H1 (cell line): Measurements from ENCODE around the gene LILRB3. TPM values are rescaled to one million over a fixed set of nuclear protein-coding genes. Genes with fewer than 3 reads are reported as not detected.
"Not testable (repeated sequence)": the region's sequence is repeated elsewhere in the genome, so short reads cannot be mapped to it uniquely, and the experiment has no call there.

Experiments
- CTCF ChIA-PET: fragments of 300-600 bp; sonication (Branson Sonifier 250); formaldehyde crosslinking; loops from one replicate; lab custom pipeline; 2021; ENCODE audit not compliant: partially characterized antibody; lab: Charles Lee
- POLR2A ChIA-PET: fragments of 300-600 bp; sonication (Branson Sonifier 250); formaldehyde crosslinking; loops from one replicate; lab custom pipeline; 2021; ENCODE audit warnings: inconsistent platforms; ENCODE audit not compliant: partially characterized antibody; lab: Charles Lee
- DNase-seq, 2 experiments: peaks; one replicate each; pipeline versions ENCODE4 v3.0.0 to v3.0.0-alpha.2; 2010 to 2022; ENCODE audit warnings: low spot score in 2 of 2, low read depth in 1 of 2, mixed read lengths in 1 of 2
- FAIRE-seq: peaks from 2 replicates; lab custom pipeline; 2011; peaks lifted over from hg19 to GRCh38; lab: Jason Lieb, UNC
- H2AFZ ChIP-seq: 2 replicates; pipeline ENCODE4 v1.8.1; 2012; ENCODE audit warnings: low read length, inconsistent platforms
- H2AK5ac ChIP-seq: 2 replicates; pipeline ENCODE4 v1.6.1; 2013; ENCODE audit warnings: low read depth, low read length
- H2BK120ac ChIP-seq: replicated peaks from 2 replicates; pipeline ENCODE3; 2013; ENCODE audit warnings: low read depth, low read length, inconsistent platforms
- H2BK12ac ChIP-seq: 2 replicates; pipeline ENCODE4 v1.6.1; 2013; ENCODE audit warnings: low read depth, low read length
- H2BK15ac ChIP-seq: 2 replicates; pipeline ENCODE4 v1.6.1; 2013; ENCODE audit warnings: low read length
- H2BK20ac ChIP-seq: 2 replicates; pipeline ENCODE4 v1.6.1; 2013; ENCODE audit warnings: low read length
- H2BK5ac ChIP-seq: 2 replicates; pipeline ENCODE4 v1.6.1; 2013; ENCODE audit warnings: low read depth, low read length
- H3K14ac ChIP-seq: 2 replicates; pipeline ENCODE4 v1.6.1; 2013; ENCODE audit warnings: inconsistent platforms; ENCODE audit not compliant: insufficient read length
- H3K18ac ChIP-seq: 2 replicates; pipeline ENCODE4 v1.6.1; 2013; ENCODE audit warnings: low read length; ENCODE audit errors: extremely low read depth
- H3K23ac ChIP-seq: 2 replicates; pipeline ENCODE4 v1.6.1; 2013; ENCODE audit warnings: inconsistent platforms; ENCODE audit not compliant: insufficient read length
- H3K23me2 ChIP-seq: 2 replicates; pipeline ENCODE4 v1.6.1; 2013; ENCODE audit warnings: low read depth, low read length
- H3K27ac ChIP-seq: 2 replicates; pipeline ENCODE4 v1.6.1; 2011; ENCODE audit warnings: low read depth, low read length, inconsistent platforms
- H3K27me3 ChIP-seq, 4 experiments: replicated peaks in 1 of 4; 1 replicate in 1 of 4; 2 replicates in 3 of 4; pipeline versions ENCODE4 v1.6.1 to v1.8.1; 2011 to 2013; ENCODE audit warnings: low read length in 3 of 4, mild to moderate bottlenecking in 3 of 4, inconsistent platforms in 2 of 4, mixed read lengths in 2 of 4, moderate library complexity in 1 of 4; ENCODE audit not compliant: control insufficient read depth in 3 of 4, insufficient read depth in 3 of 4; ENCODE audit errors: extremely low read depth in 1 of 4
- H3K36me3 ChIP-seq, 4 experiments: 2 replicates each; pipeline versions ENCODE4 v1.6.1 to v1.8.1; 2011 to 2013; ENCODE audit warnings: mild to moderate bottlenecking in 4 of 4, low read length in 3 of 4, moderate library complexity in 2 of 4, control low read depth in 1 of 4, inconsistent platforms in 1 of 4; ENCODE audit not compliant: insufficient read depth in 4 of 4, control insufficient read depth in 2 of 4
- H3K4ac ChIP-seq: replicated peaks from 2 replicates; pipeline ENCODE3; 2013; ENCODE audit warnings: low read length, low read depth, mixed read lengths, inconsistent platforms; ENCODE audit not compliant: insufficient read length
- H3K4me1 ChIP-seq, 4 experiments: replicated peaks in 1 of 4; 1 replicate in 1 of 4; 2 replicates in 3 of 4; pipeline versions ENCODE4 v1.6.1 to v1.8.1; 2011 to 2013; ENCODE audit warnings: low read length in 3 of 4, inconsistent platforms in 2 of 4, mixed read lengths in 1 of 4; ENCODE audit not compliant: insufficient read depth in 4 of 4, control insufficient read depth in 3 of 4
- H3K4me2 ChIP-seq, 2 experiments: 2 replicates each; pipeline versions ENCODE4 v1.6.1 to v1.8.1; 2011 to 2013; ENCODE audit warnings: low read depth in 2 of 2, low read length in 2 of 2, control low read depth in 1 of 2, inconsistent platforms in 1 of 2, mild to moderate bottlenecking in 1 of 2; ENCODE audit not compliant: insufficient read depth in 1 of 2
- H3K4me3 ChIP-seq, 4 experiments: fragments of 200-600, 300-600 bp in 1 of 4; sonication (generic), shearing (Covaris generic), sonication (Bioruptor Twin) in 1 of 4; 2 replicates each; pipeline versions ENCODE4 v1.5.1 to v1.8.1; 2011 to 2016; ENCODE audit warnings: low read length in 4 of 4, low read depth in 3 of 4, control low read depth in 2 of 4, inconsistent platforms in 2 of 4, mild to moderate bottlenecking in 2 of 4, mixed read lengths in 1 of 4, moderate library complexity in 1 of 4; ENCODE audit not compliant: insufficient read depth in 2 of 4; ENCODE audit errors: extremely low read depth in 1 of 4
- H3K56ac ChIP-seq: replicated peaks from 2 replicates; pipeline ENCODE3; 2013; ENCODE audit warnings: low read depth, mild to moderate bottlenecking, mixed read lengths, low read length, inconsistent platforms; ENCODE audit not compliant: insufficient read length
- H3K79me1 ChIP-seq: 2 replicates; pipeline ENCODE4 v1.6.1; 2013; ENCODE audit warnings: low read depth, low read length, control low read depth
- H3K79me2 ChIP-seq, 2 experiments: 2 replicates each; pipeline versions ENCODE4 v1.6.1 to v1.8.1; 2012 to 2013; ENCODE audit warnings: low read length in 2 of 2, mild to moderate bottlenecking in 2 of 2, inconsistent platforms in 1 of 2; ENCODE audit not compliant: insufficient read depth in 2 of 2, control insufficient read depth in 1 of 2
- H3K9ac ChIP-seq, 4 experiments: replicated peaks in 1 of 4; 1 replicate in 1 of 4; 2 replicates in 3 of 4; pipeline versions ENCODE4 v1.6.1 to v1.8.1; 2011 to 2013; ENCODE audit warnings: low read depth in 3 of 4, low read length in 3 of 4, control low read depth in 2 of 4, mild to moderate bottlenecking in 2 of 4, moderate library complexity in 2 of 4, inconsistent platforms in 1 of 4; ENCODE audit errors: extremely low read depth in 1 of 4
- H3K9me3 ChIP-seq, 2 experiments: 2 replicates each; pipeline versions ENCODE4 v1.6.1 to v1.8.1; 2012 to 2013; ENCODE audit warnings: mild to moderate bottlenecking in 2 of 2, moderate library complexity in 2 of 2, control low read depth in 1 of 2, inconsistent platforms in 1 of 2, low read depth in 1 of 2, low read length in 1 of 2, mixed read lengths in 1 of 2; ENCODE audit not compliant: insufficient read depth in 2 of 2
- H4K20me1 ChIP-seq, 2 experiments: replicated peaks in 1 of 2; 2 replicates each; pipeline versions ENCODE3 to v1.8.1; 2011 to 2013; ENCODE audit warnings: inconsistent platforms in 2 of 2, low read length in 2 of 2, mild to moderate bottlenecking in 1 of 2; ENCODE audit not compliant: insufficient read depth in 2 of 2, control insufficient read depth in 1 of 2
- H4K5ac ChIP-seq: 2 replicates; pipeline ENCODE4 v1.6.1; 2013; ENCODE audit warnings: low read length, low read depth, mixed read lengths, inconsistent platforms; ENCODE audit not compliant: insufficient read length
- H4K8ac ChIP-seq: 2 replicates; pipeline ENCODE4 v1.8.0; 2013; ENCODE audit warnings: mild to moderate bottlenecking, moderate library complexity, low read length, inconsistent platforms; ENCODE audit not compliant: insufficient read depth; ENCODE audit errors: extremely low read depth
- H4K91ac ChIP-seq: replicated peaks from 2 replicates; pipeline ENCODE3; 2013; ENCODE audit warnings: low read length, mixed read lengths, inconsistent platforms; ENCODE audit not compliant: insufficient read length
- WGBS, 2 experiments: shearing (Covaris generic) in 1 of 2; methylation state at CpG; one replicate each; pipeline versions ENCODE4 v1.1.6 to v1.1.7; 2013 to 2015; ENCODE audit warnings: low lambda C conversion rate in 2 of 2, mixed read lengths in 2 of 2, inconsistent platforms in 1 of 2, low coverage in 1 of 2, missing lambda C conversion rate in 1 of 2; ENCODE audit not compliant: insufficient replicate concordance in 2 of 2, insufficient coverage in 1 of 2, insufficient read length in 1 of 2; ENCODE audit errors: extremely low coverage in 1 of 2, missing lambda C conversion rate in 1 of 2; 5-methylcytosine and 5-hydroxymethylcytosine counted together
- polyA plus RNA-seq, 7 experiments: library from polyadenylated mRNA; depleted of rRNA in 3 of 7; stranded (reverse) in 5 of 7; unstranded in 2 of 7; fragments of >200 nt in 5 of 7; fragments of 200-250 nt in 2 of 7; gene quantifications; 1 replicate in 5 of 7; 2 replicates in 1 of 7; 4 replicates in 1 of 7; pipeline versions ENCODE4 v1.2.1 to v1.2.3, GENCODE V29; 2011 to 2013; ENCODE audit warnings: missing spikeins in 2 of 7, mixed read lengths in 2 of 7
- total RNA-seq: library from RNA; stranded (reverse); fragmentation: NEBNext Ultra II Directional; extraction: Animal tissue kit (Norgen Biotek cat#: 25700); gene quantifications from 2 replicates; pipeline ENCODE4 v1.2.1, GENCODE V29; 2021

LILRB3 gene
- total and polyA plus RNA-seq, 2 of the 8 experiments (the other 6 are each of a cell fraction or from before 2014, with no cell fraction given), result not detected

GRCh38 chr19:54224619-54225018 is 1.8 kb upstream of the LILRB3 start:
- H2BK120ac ChIP-seq, H3K27ac ChIP-seq, H3K18ac ChIP-seq, H3K23me2 ChIP-seq, H3K36me3 ChIP-seq, H2AK5ac ChIP-seq, FAIRE-seq, H3K4me1 ChIP-seq, H3K56ac ChIP-seq, H3K79me2 ChIP-seq, H3K4me2 ChIP-seq, H3K79me1 ChIP-seq, H3K27me3 ChIP-seq, H4K20me1 ChIP-seq, H4K5ac ChIP-seq, H4K91ac ChIP-seq, H3K4ac ChIP-seq, H4K8ac ChIP-seq, H2AFZ ChIP-seq, H3K14ac ChIP-seq, H3K9ac ChIP-seq, H2BK5ac ChIP-seq, CTCF ChIA-PET, H2BK12ac ChIP-seq, H3K9me3 ChIP-seq, DNase-seq, H3K4me3 ChIP-seq, H2BK20ac ChIP-seq, H2BK15ac ChIP-seq, H3K23ac ChIP-seq: not testable (repeated sequence)
- POLR2A ChIA-PET, result interaction anchor here (5.4 to 6.4 kb wide), 2 partner anchors 16 to 23 kb away, joined by 40 to 73 read pairs; partner anchors contain the start of gene RPS9
- 93% methylated on average over 8 of the region's 10 CpGs; no CpG with 5 or more reads in 1 of the 2 experiments for WGBS, 2 experiments

- not testable (repeated sequence) for H3K18ac ChIP-seq, DNase-seq, H2BK5ac ChIP-seq, H3K23ac ChIP-seq, H4K91ac ChIP-seq, H3K4me2 ChIP-seq, H3K36me3 ChIP-seq, H3K4ac ChIP-seq, H4K20me1 ChIP-seq, H3K27ac ChIP-seq, H2AFZ ChIP-seq, H3K4me1 ChIP-seq, H4K5ac ChIP-seq, H2AK5ac ChIP-seq, H2BK15ac ChIP-seq, H3K9ac ChIP-seq, H3K4me3 ChIP-seq, H2BK12ac ChIP-seq, H3K9me3 ChIP-seq, FAIRE-seq, H2BK20ac ChIP-seq, H2BK120ac ChIP-seq, H4K8ac ChIP-seq, H3K23me2 ChIP-seq, H3K56ac ChIP-seq, H3K79me1 ChIP-seq, H3K14ac ChIP-seq, H3K79me2 ChIP-seq, H3K27me3 ChIP-seq
- WGBS, 2 experiments, result 78% methylated on average over 5 of the region's 5 CpGs; no CpG with 5 or more reads in 1 of the 2 experiments
- ChIA-PET POLR2A (interaction anchor here (1.3 to 5.4 kb wide), 4 partner anchors 13 to 23 kb away, joined by 3 to 33 read pairs (median 14); partner anchors contain the start of gene RPS9), CTCF (interaction anchor here (1.3 to 1.9 kb wide), 2 partner anchors 8 to 167 kb away, joined by 5 to 6 read pairs; no protein-coding TSS in a partner anchor)
Measured at GRCh38 chr19:54223937-54224281, 1.1 kb upstream of the LILRB3 start.
